GM18867 (cell line): ENCODE results near the gene BCAS3.
A peak's percentile ranks its signal among the peaks of the same experiment; 100 is the strongest.

Experiments used
- ATAC-seq: cut with Tn5 transposase; IDR thresholded peaks from one replicate; pipeline ENCODE4 v1.9.1; 2021; ENCODE audit warnings: mild to moderate bottlenecking, moderate library complexity; ENCODE audit not compliant: unreplicated experiment

BCAS3 gene

DNA sequence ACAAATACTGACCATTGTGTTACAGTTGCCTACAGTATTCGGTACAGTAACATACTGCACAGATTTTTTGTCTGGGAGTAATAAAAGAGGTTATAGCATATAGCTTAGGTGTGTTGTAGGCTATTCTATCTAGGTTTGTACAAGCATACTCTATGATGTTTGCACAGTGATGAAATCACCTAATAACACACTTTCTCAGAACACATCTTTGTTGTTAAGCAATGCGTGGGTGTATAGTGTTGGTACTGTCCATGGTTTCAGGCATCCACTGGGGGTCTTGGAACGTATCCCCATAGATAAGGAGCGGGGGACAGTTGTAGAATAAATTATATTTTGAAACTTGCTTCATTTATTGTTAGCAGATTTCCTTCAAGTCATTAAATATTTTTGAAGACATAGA is 428.7 kb downstream of the BCAS3 start:
- no peak for ATAC-seq

DNA sequence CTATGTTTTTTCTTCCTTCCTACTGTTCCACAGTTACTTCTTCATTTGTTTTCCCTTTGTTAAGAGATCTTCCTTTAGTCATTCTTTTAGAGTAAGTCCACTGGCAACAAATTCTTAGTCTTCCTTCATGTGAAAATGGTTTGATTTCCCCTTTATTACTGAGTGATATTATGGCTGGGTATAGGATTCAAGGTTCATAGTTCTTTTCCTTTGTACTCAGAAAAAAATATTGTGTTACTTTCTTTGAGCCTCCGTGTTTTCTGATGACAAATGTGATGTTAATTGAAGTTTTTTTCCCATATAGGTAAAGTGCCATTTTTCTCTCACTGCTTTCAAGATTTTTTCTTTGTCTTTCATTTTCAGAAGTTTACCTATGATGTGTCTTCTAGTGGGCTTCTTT is 438.9 kb downstream of the BCAS3 start:
- no peak for ATAC-seq

- ATAC-seq: no peak
These were observed 440.3 kb downstream of the BCAS3 start for GRCh38 chr17:61117983-61118382.

GRCh38 chr17:61118871-61119270 is 441.2 kb downstream of the BCAS3 start:
- no peak for ATAC-seq

GRCh38 chr17:61122326-61122913 is 444.8 kb downstream of the BCAS3 start:
- ATAC-seq: no peak

DNA sequence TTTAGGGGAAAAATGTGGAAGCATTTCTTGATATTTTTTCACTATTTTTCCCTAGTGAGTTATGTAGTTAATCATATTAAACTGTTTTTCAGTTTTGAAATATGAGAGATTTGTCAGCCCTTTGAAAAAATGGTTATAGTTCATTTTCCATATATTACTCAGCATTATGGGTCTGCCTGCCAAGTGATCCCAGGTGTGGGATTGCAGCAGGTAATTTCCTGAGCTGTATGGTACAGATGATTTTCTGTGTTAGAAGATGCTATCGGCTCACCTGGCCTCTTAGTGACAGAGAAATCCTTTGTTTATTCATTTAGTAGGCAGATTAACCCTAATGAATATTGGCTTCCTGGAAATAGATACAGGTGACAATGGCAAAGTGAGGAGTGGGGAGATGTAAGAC is 446.9 kb downstream of the BCAS3 start:
- ATAC-seq: no peak

DNA sequence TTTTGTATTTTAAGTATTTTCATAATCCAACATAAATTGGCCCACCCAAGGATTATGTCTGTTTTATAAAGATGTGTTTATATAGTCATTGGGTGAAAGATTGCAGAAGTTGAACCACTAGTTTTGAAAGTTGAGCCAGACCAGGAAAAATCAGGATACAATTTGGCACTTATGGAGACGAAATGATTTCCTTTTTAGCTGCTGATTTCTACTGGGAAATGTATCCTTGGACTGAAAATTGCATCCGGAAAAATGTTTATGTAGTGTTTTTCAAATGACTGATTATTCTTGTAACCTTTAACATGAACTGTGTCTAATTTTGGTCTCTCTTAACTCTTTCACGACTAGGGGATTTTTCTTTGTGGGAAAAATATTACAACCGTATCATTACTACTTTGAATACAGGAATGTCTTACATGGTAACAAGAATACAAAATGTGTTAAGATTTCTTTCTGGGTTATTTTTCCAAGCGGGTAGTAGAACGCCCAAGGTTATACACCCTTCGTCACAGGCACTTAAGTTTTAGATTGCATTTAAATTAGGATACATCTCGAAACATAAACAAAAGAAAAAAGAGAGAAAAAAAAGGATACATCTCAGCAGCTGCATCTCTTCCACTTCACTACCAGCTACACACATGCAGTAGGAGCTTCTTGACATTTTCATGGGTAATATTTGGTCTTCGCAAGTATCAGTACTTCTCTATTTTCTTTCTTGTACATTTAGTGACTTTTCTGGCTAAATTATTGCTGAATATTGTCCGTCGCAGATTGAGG is 449.0 kb downstream of the BCAS3 start:
- ATAC-seq: no peak

DNA sequence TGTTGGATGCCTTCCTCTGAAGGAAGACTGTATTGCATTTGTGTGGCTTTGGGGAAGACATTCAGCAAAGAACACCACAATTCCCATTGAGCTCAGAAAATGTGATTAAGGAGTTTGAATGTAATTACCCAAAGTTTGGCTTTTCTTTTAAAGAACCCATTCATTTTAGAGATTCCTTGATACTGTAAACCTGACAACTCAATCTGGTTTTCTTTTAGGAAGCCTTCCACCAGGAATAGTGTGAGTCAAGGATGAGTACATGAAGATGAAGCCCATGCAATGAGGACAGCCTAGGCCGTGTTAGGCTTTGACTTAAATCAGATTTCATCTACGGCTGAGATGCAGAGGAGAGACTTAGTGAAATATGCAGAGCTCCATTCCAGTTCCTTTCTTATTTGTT is 450.3 kb downstream of the BCAS3 start:
- ATAC-seq: no peak

- no peak for ATAC-seq
These were observed 451.0 kb downstream of the BCAS3 start for GRCh38 chr17:61128661-61129115.

DNA sequence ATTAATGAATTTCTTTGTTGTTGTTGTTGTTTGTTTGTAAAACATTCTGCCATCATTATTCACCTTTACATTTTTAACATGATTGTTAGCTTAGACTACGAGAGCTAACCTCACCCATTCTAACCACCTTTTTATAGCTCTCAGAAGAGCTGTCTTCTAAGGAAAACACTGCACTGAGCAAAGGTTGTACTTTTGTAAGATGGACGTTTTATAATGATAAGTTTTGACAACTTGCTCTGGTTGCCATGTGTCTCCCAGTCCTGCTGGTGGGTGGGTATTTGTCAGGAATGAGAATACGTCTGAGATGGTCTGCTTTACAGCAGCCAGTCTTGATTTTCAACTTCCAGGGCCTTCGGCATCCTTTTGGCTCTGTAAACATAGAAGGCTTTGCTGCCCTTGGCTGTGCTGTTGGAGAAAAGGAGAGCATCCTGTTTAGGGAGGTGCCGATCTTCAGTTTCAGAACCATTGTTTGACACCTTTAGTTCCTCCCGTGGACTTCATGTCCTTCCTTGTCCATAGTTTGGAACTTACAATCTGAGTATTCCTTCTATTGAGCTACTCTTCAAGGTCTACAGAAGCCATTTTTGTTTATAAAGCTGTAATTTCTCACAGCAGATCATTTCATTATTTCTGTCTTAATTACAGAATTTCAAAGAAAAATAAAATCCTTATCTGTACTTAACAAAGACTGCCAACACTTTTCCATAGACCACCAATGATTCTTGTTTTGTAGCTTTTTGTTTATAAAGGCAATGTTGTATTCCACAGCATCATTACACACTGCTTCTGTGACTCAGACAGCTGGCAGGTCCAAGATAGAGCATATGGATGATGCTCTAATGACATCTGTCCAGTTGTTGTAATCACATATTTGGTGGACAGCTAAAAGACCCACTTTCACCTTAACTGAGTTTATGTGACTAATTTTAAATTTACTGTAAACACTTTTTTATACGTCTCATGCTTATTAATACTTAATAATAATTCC is 451.9 kb downstream of the BCAS3 start:
- no peak for ATAC-seq

GRCh38 chr17:61130330-61130729 is 452.7 kb downstream of the BCAS3 start:
- ATAC-seq: no peak

- ATAC-seq: no peak
These were observed 453.9 kb downstream of the BCAS3 start for GRCh38 chr17:61131585-61131984.

DNA sequence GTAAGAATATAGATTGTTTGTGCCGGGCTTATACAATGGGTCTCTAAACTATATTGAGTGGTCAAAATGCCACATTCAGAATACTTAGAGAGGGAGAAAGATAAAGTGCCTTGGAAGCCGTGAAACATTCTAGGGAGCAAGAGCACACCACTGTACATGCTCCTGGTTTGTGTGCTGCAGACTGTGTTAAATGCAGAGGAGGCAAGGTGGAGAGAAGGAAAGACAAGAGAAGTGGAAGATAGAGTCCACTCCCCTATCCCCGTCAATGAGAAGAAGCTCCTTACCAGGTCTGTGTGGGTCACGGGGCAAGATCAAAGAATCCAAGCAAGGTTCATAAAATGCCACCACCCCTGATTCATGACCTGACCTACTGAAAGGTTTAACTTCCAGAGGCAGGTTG is 454.9 kb downstream of the BCAS3 start:
- no peak for ATAC-seq

DNA sequence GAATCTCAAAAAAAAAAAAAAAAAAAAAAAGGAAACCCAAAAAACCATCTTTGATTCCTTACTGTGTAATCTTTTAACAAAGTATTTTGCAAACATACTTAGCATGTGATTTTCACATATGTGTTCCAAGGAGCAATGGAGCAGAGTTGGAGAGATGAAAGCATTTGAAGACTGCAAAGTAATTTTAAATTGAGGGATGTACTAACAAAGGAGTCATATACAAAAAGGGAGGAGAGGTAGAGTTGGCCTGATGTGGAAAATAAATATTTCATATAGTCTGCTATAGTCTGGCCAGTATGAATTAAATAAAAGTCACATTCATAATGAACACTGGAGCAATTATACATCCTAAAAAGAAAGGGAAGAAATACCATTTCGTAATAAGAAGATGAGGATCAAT is 456.2 kb downstream of the BCAS3 start:
- ATAC-seq: no peak

- ATAC-seq: no peak
These were observed 457.0 kb downstream of the BCAS3 start for GRCh38 chr17:61134551-61135235.

- no peak for ATAC-seq
These were observed 458.1 kb downstream of the BCAS3 start for GRCh38 chr17:61135782-61136181.

DNA sequence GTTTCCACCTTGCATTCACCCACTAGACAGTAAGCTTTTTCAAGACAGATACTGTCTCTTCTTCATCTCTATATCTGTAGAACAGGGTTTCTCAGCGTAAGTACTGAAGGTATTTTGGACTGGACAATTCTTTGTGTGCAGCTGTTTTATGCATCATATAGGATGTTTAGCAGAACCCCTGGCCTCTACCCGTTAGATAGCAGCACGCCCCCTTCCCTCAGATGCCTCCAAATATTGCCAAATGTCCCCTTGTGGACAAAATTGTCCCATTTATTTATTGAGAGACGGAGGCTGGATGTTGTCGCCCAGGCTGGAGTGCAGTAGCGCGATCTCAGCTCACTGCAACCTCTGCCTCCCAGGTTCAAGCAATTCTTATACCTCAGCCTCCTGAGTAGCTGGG is 458.6 kb downstream of the BCAS3 start:
- ATAC-seq: no peak

DNA sequence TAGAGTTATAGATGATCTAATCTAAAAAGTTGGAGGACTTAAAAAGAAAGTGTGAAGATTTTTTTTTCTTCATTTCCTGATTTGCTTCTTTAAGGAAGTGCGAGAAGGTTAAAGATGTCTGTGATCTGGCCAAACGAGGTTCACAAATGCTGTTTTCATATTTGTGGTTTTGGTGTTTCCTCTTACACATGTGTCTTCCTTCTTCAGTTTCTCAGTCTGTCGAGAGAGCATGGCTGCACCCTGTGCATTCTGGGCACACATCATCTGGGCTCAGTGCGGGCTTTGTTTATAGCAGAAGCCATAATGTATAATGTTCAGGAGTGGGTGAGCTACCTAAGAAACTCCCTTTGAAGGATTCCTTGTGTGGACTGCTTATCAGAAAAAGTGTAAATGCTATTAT is 461.6 kb downstream of the BCAS3 start:
- ATAC-seq: peak; percentile 98

- ATAC-seq: no peak
These were observed 462.6 kb downstream of the BCAS3 start for GRCh38 chr17:61140081-61140786.

DNA sequence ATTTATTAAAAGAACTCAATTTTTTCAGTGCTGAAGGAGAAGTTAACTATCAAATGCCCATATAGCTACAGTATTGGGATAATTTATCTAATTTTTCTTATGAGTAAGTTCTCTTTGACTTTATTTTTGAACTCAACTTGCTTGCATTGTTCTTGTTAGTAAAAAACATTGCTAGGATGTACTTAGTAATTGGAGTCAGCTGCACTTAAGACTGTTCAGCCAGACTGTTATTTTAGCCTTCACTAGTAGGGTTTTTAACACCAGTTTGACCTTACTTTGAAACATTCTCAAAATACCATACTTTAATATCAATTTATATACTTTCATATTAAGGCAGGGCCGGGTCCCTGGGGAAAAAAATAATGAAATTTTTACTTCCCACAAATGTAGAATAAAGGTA is 465.4 kb downstream of the BCAS3 start:
- no peak for ATAC-seq
